Astrocyte (in vitro differentiated cells and primary cell): ENCODE data around the gene KPNA5.

Source experiments
- EZH2 ChIP-seq: IDR thresholded peaks from 2 replicates; pipeline ENCODE4 v1.6.1; 2012; ENCODE audit warnings: mild to moderate bottlenecking, low read length, inconsistent platforms; ENCODE audit not compliant: insufficient read depth
- TF ChIP-seq, protein P1 (sequence below): IDR thresholded peaks from 2 replicates; pipeline ENCODE4 v1.5.1; 2011; ENCODE audit warnings: low read depth, mild to moderate bottlenecking, inconsistent platforms, low read length, moderate library complexity; ENCODE audit not compliant: insufficient read depth

DNA sequence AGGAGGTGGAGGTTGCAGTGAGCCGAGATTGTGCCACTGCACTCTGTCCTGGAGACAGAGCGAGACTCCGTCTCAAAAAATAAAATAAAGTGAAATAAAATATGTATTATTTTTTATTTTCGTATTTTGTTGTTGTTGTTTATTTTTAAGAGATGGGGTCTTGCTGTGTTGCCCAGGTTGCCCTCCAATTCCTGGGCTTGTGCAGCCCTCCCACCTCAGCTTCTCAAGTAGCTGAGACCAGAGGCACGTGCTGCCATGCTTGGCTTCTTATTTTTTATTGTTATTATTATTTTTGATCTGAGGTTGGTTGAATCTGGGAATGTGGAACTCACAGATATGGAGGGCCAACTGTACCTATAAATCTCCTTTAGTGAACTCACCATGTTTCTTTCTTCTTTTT lies 10.1 kb downstream of the KPNA5 start:
- TF ChIP-seq, protein P1, sequence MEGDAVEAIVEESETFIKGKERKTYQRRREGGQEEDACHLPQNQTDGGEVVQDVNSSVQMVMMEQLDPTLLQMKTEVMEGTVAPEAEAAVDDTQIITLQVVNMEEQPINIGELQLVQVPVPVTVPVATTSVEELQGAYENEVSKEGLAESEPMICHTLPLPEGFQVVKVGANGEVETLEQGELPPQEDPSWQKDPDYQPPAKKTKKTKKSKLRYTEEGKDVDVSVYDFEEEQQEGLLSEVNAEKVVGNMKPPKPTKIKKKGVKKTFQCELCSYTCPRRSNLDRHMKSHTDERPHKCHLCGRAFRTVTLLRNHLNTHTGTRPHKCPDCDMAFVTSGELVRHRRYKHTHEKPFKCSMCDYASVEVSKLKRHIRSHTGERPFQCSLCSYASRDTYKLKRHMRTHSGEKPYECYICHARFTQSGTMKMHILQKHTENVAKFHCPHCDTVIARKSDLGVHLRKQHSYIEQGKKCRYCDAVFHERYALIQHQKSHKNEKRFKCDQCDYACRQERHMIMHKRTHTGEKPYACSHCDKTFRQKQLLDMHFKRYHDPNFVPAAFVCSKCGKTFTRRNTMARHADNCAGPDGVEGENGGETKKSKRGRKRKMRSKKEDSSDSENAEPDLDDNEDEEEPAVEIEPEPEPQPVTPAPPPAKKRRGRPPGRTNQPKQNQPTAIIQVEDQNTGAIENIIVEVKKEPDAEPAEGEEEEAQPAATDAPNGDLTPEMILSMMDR: no peak
- TF ChIP-seq EZH2: no peak
